ENCODE data around the gene GNAZ. TPM values are rescaled to one million over a fixed set of nuclear protein-coding genes. Genes with fewer than 3 reads are reported as not detected.
A peak's percentile ranks its signal among the peaks of the same experiment; 100 is the strongest.

The GNAZ gene
- total and polyA plus RNA-seq, 9 donors: 3.0 to 4.8 (median 3.7) TPM

DNA sequence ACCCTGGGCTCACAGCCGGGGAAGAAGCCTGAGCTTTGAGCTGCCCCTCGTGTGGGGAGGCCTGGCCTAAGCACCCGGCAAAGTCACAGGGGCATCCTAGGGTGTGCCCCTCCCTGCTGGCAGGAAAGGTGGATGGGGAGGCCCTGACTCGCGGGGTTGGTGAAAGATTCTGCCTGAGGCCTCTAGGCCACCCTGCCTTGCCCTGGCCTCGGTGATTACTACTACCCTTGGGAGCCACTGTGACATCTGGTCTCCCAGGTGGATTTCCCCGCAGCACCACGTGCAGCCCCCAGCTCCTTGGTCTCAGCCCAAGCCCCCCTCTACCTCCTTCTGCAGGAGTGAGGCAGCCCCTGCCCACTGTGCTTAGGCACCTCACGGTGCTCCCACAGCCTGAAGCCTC is 23.9 kb downstream of the GNAZ start:
- DNase-seq: no peak
- Histone ChIP-seq H3K36me3 (ENCODE audit: control insufficient read depth, insufficient read depth, low read length) (no peaks in the 10 kb centered on the region), H3K27ac (ENCODE audit: low read length) (no peak overlapping the region), H3K27me3 (ENCODE audit: control insufficient read depth, insufficient read depth, low read length) (no peaks in the 10 kb centered on the region), H3K9me3 (replicated peaks; ENCODE audit: control insufficient read depth, low read depth, low read length) (no peaks in the 10 kb centered on the region), H3K4me1 (ENCODE audit: control insufficient read depth, insufficient read depth, low read length) (peaks cover 20% of the 10 kb centered on the region), H3K4me3 (ENCODE audit: low read length) (no peak overlapping the region)
- 71% methylated on average over 8 of the region's 9 CpGs for WGBS (ENCODE audit: insufficient coverage)

DNA sequence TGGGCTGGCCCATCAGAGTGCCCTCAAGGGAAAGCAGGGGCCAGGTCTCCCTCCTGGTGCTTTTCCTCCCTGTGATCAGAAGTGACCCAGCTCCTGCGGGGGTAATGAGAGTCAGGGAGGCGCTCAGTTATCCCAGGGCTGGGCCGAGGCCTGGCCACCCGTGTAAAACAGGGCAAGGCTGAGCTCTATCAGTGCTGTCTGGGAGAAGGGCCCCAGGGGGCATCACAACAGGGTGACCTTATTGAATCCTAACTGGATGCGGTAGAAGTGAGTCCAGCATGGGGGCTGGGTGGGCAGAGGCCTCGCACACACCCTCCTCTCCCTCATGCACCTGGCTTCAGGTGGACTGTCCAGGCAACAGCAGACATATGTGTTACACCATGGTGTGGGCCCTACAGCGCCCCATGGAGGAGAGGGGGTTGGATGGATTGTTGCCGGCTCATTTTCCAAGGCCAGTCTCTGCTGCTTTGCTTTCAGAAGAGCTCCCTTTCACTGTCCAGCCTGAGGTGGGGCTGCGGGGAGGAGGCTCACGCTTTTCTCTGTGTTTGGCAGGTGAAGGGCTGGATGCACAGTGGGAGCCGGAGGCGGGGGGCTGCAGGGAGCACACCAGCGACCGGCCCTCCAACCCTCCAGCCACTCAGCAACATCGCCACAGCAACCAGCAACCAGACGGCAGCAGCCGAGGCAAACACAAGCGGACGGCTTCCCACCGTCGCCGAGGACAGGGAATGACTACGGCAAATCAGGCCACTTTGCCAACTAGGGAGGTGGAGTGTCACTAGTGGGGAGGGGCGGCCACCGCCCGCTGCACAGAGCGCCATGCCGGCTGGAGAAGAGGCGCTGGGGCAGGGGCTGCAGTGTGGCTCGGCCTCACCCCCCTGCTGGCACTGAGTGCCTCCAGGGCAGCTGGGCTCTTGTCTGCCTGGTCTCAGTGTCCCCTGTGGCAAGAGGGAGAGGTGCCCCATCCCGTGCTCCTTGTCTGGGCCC is 24.7 kb downstream of the GNAZ start:
- H3K4me1 ChIP-seq (ENCODE audit: control insufficient read depth, insufficient read depth, low read length): peaks cover 27% of the 10 kb centered on the region
- no peaks in the 10 kb centered on the region for H3K9me3 ChIP-seq (replicated peaks; ENCODE audit: control insufficient read depth, low read depth, low read length)
- WGBS (ENCODE audit: insufficient coverage): 72% methylated on average over 21 of the region's 31 CpGs
- H3K27ac ChIP-seq (ENCODE audit: low read length): no peak overlapping the region
- no peak overlapping the region for H3K4me3 ChIP-seq (ENCODE audit: low read length)
- H3K27me3 ChIP-seq (ENCODE audit: control insufficient read depth, insufficient read depth, low read length): no peaks in the 10 kb centered on the region
- no peaks in the 10 kb centered on the region for H3K36me3 ChIP-seq (ENCODE audit: control insufficient read depth, insufficient read depth, low read length)
- no peak for DNase-seq

DNA sequence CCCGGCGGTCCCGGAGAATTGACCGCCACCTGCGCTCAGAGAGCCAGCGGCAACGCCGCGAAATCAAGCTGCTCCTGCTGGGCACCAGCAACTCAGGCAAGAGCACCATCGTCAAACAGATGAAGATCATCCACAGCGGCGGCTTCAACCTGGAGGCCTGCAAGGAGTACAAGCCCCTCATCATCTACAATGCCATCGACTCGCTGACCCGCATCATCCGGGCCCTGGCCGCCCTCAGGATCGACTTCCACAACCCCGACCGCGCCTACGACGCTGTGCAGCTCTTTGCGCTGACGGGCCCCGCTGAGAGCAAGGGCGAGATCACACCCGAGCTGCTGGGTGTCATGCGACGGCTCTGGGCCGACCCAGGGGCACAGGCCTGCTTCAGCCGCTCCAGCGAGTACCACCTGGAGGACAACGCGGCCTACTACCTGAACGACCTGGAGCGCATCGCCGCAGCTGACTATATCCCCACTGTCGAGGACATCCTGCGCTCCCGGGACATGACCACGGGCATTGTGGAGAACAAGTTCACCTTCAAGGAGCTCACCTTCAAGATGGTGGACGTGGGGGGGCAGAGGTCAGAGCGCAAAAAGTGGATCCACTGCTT is 25.5 kb downstream of the GNAZ start:
- Histone ChIP-seq H3K4me3 (ENCODE audit: low read length) (no peak overlapping the region), H3K27me3 (ENCODE audit: control insufficient read depth, insufficient read depth, low read length) (no peaks in the 10 kb centered on the region), H3K4me1 (ENCODE audit: control insufficient read depth, insufficient read depth, low read length) (peaks cover 35% of the 10 kb centered on the region), H3K36me3 (ENCODE audit: control insufficient read depth, insufficient read depth, low read length) (no peaks in the 10 kb centered on the region), H3K27ac (ENCODE audit: low read length) (no peak overlapping the region), H3K9me3 (replicated peaks; ENCODE audit: control insufficient read depth, low read depth, low read length) (no peaks in the 10 kb centered on the region)
- 94% methylated on average over 45 of the region's 45 CpGs for WGBS (ENCODE audit: insufficient coverage)
- no peak for DNase-seq

DNA sequence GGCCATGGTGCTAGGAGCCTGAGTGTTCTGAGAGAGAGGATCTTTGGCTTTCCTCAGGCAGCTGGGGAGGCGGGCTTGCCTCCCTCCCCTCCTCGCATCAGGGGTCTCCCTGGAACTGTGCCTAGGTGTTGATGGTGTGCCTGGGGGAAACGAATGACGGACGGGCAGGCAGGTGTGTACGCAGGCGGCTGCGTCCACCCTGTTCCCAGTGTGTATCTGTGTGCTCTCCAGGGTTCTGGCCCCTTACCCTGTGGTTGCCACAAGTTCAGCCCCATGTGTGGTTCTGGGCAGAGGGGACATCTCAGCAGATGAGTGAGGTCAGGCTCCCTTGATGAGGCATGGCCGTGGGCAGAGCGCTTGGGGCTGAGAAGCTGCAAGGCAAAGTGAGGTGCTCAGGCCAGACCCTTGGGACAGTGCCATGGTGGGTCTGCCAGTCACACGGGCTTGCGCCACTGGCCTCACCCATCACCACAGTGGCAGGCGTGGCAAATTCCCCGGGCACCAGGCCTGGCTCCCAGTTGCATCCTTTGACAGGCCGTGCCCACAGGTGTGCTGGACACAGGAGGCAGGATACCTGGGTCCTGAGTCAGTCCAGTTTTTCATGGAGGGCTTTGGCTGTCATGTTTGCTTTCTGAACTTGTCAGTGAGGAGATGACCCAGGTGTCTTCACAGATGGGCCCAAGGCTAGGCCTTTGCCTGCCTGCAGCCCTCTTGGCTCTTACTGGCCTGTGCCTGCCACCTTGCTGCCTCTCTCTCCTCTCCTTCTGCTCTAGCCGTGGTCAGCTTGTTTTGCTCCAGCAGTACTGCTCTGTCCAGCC is 27.3 kb downstream of the GNAZ start:
- 89% methylated on average over 12 of the region's 16 CpGs for WGBS (ENCODE audit: insufficient coverage)
- no peaks in the 10 kb centered on the region for H3K27me3 ChIP-seq (ENCODE audit: control insufficient read depth, insufficient read depth, low read length)
- no peak for DNase-seq
- no peaks in the 10 kb centered on the region for H3K36me3 ChIP-seq (ENCODE audit: control insufficient read depth, insufficient read depth, low read length)
- peaks cover 49% of the 10 kb centered on the region for H3K4me1 ChIP-seq (ENCODE audit: control insufficient read depth, insufficient read depth, low read length)
- H3K9me3 ChIP-seq (replicated peaks; ENCODE audit: control insufficient read depth, low read depth, low read length): no peaks in the 10 kb centered on the region
- no peak overlapping the region for H3K4me3 ChIP-seq (ENCODE audit: low read length)
- no peak overlapping the region for H3K27ac ChIP-seq (ENCODE audit: low read length)

DNA sequence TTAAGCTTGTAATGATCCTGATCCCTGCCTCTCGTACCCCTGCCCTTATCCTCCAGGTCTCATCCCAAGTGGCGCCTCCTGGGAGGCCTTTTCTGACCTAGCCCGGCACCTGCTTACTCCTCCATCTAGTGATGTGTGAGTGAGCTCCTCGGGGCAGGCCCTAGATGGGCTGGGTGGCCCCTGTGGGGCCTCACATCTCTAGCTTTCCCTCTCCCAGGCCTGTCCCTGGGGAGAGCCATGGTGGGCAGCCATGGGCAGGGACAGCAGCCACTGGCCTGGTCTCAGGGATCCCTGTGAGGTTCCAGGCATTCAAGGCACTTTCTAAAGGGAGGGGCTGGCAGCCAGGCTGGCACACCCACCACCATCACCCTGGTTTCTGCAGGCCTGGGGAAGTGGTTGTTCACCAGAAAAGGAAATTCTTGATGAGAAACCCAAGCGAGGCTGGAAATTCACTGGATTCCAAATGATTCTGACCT is 27.9 kb downstream of the GNAZ start:
- no peaks in the 10 kb centered on the region for H3K36me3 ChIP-seq (ENCODE audit: control insufficient read depth, insufficient read depth, low read length)
- peak overlapping the region; percentile 47 for H3K27ac ChIP-seq (ENCODE audit: low read length)
- DNase-seq: peak; percentile 33
- no peaks in the 10 kb centered on the region for H3K9me3 ChIP-seq (replicated peaks; ENCODE audit: control insufficient read depth, low read depth, low read length)
- no CpG with 5 or more reads among the region's 5 CpGs for WGBS (ENCODE audit: insufficient coverage)
- H3K4me3 ChIP-seq (ENCODE audit: low read length): no peak overlapping the region
- H3K4me1 ChIP-seq (ENCODE audit: control insufficient read depth, insufficient read depth, low read length): peaks cover 52% of the 10 kb centered on the region
- no peaks in the 10 kb centered on the region for H3K27me3 ChIP-seq (ENCODE audit: control insufficient read depth, insufficient read depth, low read length)

DNA sequence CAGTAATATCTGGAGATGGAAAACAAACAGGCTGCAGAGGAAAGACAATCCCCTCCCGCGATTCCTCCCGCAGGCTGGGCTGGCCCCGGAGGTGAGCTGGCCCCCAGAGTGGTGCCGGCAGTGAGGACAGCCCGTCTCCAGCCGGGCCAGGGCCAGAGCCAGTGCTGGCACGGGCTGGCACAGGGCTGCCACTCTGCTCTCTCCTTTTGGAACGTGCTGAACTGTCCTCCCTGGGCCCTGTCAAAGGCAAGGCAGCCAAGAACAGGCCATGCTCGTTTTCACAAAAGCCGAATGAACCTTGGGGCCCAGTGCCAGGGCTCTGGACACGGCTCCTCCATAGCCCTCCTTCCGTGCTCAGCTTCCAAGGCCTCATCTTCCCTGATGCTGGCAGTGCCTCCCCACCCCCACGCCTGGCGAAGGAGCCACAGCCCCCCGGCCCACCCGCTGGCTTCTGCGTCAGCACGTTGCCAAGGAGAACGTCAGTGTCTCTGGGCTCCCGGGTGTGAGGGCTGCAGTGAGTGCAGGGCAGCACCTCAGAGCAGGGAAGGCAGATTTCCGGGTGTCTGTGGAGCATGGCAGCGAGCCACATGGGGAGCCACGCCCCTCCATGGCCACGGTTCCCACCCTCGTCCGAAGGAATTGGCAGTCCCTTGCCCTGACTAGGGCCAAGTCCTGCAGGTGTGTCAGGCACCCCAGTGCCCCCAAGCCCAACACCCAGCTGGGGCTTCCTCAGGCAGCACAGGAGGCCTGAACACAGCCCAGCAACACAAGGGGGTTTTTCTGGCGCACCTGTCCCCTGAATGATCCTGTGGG is 28.6 kb downstream of the GNAZ start:
- Histone ChIP-seq H3K27ac (ENCODE audit: low read length) (peak overlapping the region; percentile 47), H3K9me3 (replicated peaks; ENCODE audit: control insufficient read depth, low read depth, low read length) (no peaks in the 10 kb centered on the region), H3K4me3 (ENCODE audit: low read length) (no peak overlapping the region), H3K27me3 (ENCODE audit: control insufficient read depth, insufficient read depth, low read length) (no peaks in the 10 kb centered on the region), H3K36me3 (ENCODE audit: control insufficient read depth, insufficient read depth, low read length) (no peaks in the 10 kb centered on the region), H3K4me1 (ENCODE audit: control insufficient read depth, insufficient read depth, low read length) (peaks cover 49% of the 10 kb centered on the region)
- WGBS (ENCODE audit: insufficient coverage): 35% methylated on average over 28 of the region's 28 CpGs
- peak; percentile 52 for DNase-seq

DNA sequence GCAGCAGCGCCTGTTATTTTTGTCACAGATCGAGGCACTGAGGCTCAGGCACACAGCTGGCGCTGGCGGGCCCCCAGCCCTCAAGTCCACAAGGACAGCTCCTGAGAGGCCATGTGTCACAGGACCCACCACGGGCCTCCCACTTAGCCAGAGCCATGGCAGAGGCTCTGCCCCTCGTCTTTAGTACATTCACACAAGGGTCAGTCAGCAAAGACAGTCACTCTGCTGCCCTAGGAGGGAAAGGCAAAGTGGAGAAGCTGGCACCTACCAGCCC is 29.1 kb downstream of the GNAZ start:
- Histone ChIP-seq H3K27me3 (ENCODE audit: control insufficient read depth, insufficient read depth, low read length) (no peaks in the 10 kb centered on the region), H3K27ac (ENCODE audit: low read length) (peak overlapping the region; percentile 47), H3K4me3 (ENCODE audit: low read length) (no peak overlapping the region), H3K36me3 (ENCODE audit: control insufficient read depth, insufficient read depth, low read length) (no peaks in the 10 kb centered on the region), H3K9me3 (replicated peaks; ENCODE audit: control insufficient read depth, low read depth, low read length) (no peaks in the 10 kb centered on the region), H3K4me1 (ENCODE audit: control insufficient read depth, insufficient read depth, low read length) (peaks cover 49% of the 10 kb centered on the region)
- no peak for DNase-seq
- WGBS (ENCODE audit: insufficient coverage): 71% methylated on average over 6 of the region's 6 CpGs

DNA sequence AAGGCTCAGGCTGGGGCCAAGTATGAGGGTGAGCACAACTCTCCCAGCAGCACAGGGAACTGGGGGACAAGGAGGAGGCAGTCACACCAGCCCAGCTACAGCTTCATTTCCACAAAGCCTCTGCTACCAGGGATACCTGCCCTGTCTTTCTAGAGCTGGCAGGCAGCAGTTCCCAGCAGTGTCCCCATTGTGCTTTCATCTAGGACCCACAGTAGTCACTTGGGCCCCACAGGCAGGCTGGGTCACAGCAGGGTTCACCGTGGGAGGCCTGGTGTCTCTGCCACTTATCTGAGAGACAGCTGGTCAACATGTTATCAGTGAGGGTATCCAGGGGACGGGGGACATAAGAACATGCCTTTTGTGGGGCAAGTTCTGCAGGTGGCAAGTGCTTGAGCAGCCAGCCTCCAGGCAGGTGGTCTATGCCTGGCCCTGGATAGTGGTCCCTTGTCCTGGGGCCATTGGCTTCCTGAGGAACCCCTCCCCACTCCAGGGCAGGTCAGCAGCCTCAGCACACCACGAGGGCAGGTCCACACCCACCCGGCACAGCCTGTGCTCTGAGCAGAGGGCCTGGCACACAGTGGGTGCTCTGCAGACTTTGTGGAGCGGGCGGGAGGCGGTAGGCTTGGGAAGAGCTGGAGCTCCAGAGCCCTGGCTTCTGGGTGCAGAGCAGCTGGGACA is 29.9 kb downstream of the GNAZ start:
- Histone ChIP-seq H3K4me1 (ENCODE audit: control insufficient read depth, insufficient read depth, low read length) (peaks cover 49% of the 10 kb centered on the region), H3K4me3 (ENCODE audit: low read length) (no peak overlapping the region), H3K36me3 (ENCODE audit: control insufficient read depth, insufficient read depth, low read length) (no peaks in the 10 kb centered on the region), H3K9me3 (replicated peaks; ENCODE audit: control insufficient read depth, low read depth, low read length) (no peaks in the 10 kb centered on the region), H3K27me3 (ENCODE audit: control insufficient read depth, insufficient read depth, low read length) (no peaks in the 10 kb centered on the region), H3K27ac (ENCODE audit: low read length) (no peak overlapping the region)
- 93% methylated on average over 5 of the region's 7 CpGs for WGBS (ENCODE audit: insufficient coverage)
- DNase-seq: no peak

DNA sequence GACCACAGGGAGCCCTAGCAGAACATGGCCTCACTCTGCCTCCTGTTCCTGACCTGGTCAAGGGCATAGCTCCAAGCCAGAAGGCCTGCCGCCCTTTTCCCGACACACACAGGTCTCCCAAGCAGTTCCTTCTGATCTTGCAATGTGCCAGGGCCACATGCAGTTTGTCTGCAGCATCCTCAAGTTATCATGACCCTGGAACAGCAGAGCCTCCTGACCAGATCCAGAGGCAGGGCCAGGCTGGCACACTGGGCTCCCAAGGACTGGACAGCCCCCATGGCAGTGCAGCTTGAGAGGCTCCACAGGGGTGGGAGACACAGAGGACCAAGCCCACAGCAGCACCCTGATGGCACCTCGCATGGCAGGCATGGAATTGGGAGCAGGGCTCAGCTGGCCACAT is 31.2 kb downstream of the GNAZ start:
- H3K27me3 ChIP-seq (ENCODE audit: control insufficient read depth, insufficient read depth, low read length): no peaks in the 10 kb centered on the region
- no peaks in the 10 kb centered on the region for H3K9me3 ChIP-seq (replicated peaks; ENCODE audit: control insufficient read depth, low read depth, low read length)
- H3K27ac ChIP-seq (ENCODE audit: low read length): no peak overlapping the region
- no peak overlapping the region for H3K4me3 ChIP-seq (ENCODE audit: low read length)
- no peaks in the 10 kb centered on the region for H3K36me3 ChIP-seq (ENCODE audit: control insufficient read depth, insufficient read depth, low read length)
- DNase-seq: no peak
- peaks cover 58% of the 10 kb centered on the region for H3K4me1 ChIP-seq (ENCODE audit: control insufficient read depth, insufficient read depth, low read length)
- 86% methylated on average over 2 of the region's 3 CpGs for WGBS (ENCODE audit: insufficient coverage)
